HG03469 (cell line): ENCODE measurements around the gene ADAM10.

ENCODE experiments used
- ATAC-seq: cut with Tn5 transposase; IDR thresholded peaks from one replicate; pipeline ENCODE4 v1.9.1; 2021; ENCODE audit warnings: mild to moderate bottlenecking, moderate library complexity, moderate number of reproducible peaks; ENCODE audit not compliant: unreplicated experiment

The ADAM10 gene

DNA sequence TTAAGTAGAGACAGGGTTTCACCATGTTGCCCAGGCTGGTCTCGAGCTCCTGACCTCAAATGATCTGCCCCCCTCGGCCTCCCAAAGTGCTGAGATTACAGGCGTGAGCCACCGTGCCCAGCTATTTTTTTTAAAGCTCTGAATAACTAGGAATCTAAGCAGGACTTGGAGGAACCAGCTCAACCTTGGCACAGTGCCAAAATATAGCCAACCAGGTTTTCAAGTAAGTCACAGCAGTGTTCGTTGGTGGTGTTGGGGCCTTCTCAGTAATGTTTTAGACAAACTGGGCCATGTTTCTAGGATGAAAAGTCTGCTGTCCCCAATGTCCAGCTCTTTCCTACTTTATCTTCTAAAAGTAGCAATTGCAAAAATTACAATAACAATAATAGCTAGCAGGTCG lies 6.4 kb upstream of the ADAM10 start:
- ATAC-seq = no peak

DNA sequence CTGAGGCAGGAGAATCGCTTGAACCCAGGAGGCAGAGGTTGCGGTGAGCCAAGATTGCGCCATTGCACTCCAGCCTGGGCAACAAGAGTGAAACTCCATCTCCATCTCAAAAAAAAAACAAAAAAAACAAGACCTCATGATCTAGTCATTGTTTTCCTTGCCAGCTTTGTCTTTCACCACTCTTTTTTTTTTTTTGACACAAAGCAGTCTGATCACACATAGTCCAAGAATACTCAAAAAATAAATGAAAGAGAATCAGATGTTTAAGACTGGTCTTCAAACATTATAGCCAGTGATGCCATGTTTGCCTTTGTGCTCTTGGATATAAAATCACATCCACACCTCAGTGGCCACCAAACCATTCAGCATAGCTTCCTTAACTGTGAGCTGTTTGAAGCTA lies 5.8 kb upstream of the ADAM10 start:
- ATAC-seq = no peak

DNA sequence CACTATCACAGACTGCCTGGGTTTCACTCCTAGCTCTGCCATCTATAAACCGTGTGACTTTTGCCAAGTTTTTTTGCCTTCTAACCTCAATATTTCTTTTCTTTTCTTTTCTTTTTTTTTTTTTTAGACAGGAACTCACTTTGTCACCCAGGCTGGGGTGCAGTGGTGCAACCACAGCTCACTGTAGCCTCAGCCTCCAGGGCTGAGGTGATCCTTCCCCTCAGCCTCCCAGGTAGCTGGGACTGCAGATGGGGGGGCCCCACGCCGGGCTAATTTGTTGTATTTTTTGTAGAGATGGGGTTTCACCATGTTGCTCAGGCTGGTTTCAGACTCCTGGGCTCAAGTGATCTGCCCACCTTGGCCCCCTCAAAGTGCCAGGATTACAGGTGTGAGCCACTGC lies 3.2 kb upstream of the ADAM10 start:
- ATAC-seq = no peak

DNA sequence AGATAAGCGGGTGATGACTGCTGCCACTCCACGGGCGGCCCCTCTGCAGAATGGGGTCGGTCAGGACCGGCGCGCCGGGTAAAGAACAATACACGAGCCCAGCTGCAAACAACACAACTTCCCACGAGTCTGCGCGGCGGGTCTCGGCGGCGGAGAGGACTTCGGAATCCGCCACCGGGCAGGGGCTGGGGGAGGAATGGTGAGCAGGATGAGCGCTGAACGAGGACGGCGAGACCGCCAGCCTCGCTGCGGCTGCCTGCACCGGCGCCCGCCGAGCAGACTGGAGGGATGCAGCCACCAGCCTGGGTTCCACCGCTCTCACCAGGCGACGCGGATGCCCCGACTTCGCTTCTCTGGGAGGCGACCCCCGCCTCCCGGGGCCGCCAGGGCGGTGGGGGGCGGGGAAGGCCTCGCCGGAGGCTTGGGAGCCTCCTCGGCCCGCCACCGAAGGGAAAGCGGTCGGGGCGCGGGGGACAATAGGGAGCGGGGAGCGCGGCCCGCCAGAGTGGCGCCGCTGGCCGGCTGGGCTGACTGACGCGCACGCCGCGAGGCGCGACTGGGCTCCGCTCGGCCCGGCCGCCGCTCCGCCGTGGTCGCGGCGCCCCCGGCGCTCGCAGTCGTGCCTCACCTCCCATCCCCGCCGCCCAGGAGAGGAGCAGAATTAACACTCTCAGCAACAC lies 515 bp downstream of the ADAM10 start:
- ATAC-seq = peak; percentile 20

DNA sequence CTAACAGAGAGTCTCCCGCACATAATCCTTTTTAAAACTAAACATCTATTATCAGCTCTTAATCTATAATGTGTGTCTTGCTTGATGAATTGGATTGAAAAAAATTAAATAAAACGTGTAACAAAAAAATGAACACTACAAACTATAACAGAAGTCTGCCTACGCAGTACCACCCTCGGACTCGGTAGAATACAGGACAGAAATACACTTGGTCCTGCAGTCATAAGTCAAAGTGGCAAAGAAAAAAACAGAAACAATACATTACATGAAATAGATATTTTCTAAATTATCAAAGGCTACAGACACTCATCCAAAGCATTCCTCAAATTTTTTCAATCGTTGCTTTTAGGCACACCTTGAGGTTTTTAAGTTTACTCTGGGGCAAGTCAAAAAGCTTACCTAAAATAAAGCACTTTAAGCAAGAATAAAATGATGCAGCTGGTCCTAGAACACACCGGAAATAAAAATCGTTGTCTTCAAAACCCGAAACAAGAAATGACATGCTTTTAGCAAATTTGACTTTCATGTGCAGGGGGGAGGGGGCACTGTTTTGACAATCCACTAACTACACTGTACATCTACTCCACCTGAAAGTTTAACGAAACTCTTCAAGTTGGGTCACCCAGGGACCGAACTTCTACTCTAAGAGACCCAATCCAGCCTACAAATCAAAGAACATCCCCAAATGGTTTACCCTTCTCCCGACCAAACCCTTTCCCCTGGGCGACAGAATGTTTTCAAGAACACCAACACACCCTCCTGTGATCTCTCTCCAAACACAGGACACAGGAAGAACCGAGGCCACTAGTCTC lies 1.3 kb downstream of the ADAM10 start:
- ATAC-seq = no peak

DNA sequence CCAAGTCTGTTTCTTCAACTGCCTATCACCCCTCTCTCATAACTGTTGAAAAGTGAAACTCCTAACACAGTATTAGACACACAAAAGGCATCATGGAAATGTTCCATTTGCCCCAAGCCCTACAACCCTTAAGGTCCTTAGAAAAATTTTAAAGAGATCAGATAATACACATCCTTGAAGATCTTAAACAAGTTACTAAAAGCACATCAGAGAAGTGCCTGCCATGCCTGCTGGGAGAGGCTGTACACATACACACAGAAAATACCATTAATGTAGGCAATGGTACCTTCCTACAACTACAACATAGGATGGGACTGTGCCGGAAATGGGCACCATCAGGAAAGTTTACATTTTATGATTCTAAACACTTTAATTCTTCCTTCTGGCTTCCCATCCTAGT lies 3.3 kb downstream of the ADAM10 start:
- ATAC-seq = no peak

DNA sequence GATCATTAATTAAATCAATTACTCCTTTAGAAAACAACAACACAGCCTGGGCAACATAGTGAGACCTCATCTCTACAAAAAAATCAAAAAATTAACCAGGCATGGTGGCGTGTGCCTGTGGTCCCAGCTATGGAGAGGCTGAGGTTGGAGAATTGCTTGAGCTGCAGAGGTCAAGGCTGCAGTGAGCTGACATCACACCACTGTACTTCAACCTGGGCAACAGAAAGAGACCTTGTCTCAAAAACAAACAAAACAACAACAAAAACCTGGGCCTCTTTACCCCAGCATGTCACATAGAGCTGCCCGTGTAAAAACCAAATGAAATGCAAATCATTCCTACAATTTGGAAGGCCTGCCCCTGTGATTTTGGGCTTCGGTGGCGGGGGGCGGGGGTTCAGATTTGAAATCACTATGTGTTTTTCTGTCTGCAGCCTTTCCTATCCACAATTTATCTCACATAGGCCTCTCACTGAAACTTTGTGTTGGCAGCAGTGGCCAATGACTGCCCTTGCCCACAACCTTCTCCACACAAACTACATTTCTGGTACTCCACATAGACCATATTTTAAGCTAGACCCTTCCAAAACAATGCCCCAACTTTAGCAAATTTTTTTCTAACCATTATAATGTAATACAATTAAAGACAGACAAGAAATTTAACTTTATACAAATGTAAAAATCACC lies 6.5 kb downstream of the ADAM10 start:
- ATAC-seq = no peak

DNA sequence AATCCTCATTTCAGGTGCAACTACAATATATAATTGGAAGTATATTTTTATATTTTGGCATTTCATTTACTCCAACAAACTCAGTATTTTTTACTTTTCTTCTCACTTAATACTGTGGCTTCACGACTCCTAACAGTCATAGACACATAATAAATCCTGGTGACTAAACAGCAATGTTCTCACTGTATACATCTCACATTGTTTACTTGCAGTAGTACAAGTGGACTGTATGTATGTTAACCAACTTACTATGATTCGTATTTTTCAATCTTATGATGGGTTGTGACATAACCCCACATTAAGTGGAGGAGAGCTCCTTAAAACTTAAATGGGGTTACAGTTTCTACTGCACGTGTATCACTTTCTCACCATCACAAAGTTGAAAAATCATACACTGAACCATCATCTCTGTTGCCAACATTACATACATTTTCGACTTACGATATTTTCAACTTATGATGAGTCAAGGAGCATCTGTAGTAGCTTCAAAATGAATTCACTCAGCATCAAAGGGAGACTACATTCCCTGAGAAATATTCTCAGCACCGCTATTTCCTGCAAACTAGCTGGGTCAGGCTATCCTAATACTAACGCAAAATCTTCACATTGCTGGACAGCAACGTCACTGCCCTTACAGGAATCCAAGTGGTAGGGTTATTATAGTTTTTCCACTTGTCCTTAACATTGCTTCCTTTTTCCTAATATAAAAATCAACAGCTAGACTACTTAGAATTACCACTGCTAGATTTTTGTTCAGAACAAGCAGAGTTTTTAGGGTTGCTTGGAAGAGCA lies 7.3 kb downstream of the ADAM10 start:
- no peak for ATAC-seq

DNA sequence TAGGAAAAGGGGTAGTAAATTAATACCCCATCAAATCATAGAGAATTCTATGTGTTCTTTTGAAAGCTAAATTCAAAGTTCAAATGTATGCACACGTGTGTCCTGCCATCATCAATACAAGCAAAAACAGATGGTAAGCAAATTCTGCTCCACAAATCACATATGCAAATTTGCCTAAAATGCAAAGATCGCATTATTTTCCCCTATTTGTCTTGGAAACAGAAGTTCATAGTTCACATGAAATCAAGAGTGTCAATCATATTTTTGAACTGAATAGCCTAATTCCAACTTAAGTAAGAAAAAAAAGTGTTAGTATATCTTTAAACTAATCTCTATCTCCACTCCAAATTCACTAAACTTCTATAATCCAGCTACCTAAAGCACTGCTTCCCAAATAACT lies 8.5 kb downstream of the ADAM10 start:
- ATAC-seq = no peak

DNA sequence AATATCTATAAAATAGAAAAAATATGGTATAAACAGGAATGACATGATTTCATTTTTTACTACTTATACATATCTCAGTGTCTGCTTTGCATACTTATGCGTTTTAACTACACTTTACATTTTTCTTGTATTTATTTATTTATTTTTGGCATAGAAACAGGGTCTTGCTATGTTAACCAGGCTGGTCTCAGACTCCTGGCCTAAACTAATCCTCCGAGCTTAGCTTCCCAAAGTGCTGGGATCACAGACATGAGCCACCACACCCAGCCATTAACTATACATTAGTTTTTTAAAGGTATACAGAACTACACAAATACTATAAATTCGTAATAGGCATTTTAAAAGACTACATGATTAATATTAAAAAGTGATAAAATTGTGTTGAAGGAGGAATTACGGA lies 9.1 kb downstream of the ADAM10 start:
- ATAC-seq = no peak

DNA sequence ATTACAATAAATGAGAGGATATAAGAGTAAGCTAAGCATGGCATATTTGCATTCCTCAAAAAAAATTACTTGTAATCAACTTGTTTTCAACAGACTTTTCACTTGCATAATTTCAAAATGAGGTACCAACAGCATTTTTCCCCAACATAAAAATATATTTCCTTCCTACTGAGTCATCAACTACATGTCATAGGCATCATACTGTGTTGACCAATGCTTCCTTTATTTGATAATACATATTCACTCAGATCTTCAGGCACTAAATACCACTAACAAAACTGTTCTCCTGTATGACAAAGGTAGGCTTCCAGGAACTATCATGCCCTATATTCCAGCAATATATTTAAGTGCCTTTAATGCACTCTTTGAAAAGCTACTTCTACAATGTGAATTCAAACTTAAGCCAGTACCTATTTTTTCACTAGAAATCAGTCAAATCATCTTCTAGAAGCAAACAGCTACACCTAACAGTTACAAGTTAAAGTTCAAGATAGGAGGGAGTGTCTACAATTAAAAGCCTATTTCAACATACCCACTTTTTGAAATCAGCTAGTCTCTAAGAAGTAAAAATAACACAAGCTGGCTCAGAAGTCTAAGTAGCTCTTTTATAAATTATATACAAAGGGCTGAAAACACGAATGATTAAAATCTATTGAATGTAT lies 11.3 kb downstream of the ADAM10 start:
- ATAC-seq = no peak

DNA sequence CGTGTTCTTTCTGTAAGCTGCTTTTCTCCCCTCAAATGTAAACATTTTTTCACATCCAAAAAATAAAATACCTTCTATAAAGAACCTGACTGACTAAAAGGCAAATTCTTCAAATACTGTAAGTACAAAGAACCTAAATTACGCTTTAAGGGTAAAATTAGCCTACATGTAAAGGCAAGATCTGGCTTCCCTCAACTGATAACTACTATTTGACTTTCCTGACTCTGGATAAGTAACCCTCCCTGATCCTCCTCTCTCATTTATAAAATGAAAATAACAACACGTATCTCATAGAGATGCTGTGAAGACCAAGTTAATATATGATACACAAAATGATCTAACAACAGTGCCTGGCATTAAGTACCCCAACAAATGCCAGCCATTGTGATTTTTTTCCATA lies 12.2 kb downstream of the ADAM10 start:
- ATAC-seq = no peak

DNA sequence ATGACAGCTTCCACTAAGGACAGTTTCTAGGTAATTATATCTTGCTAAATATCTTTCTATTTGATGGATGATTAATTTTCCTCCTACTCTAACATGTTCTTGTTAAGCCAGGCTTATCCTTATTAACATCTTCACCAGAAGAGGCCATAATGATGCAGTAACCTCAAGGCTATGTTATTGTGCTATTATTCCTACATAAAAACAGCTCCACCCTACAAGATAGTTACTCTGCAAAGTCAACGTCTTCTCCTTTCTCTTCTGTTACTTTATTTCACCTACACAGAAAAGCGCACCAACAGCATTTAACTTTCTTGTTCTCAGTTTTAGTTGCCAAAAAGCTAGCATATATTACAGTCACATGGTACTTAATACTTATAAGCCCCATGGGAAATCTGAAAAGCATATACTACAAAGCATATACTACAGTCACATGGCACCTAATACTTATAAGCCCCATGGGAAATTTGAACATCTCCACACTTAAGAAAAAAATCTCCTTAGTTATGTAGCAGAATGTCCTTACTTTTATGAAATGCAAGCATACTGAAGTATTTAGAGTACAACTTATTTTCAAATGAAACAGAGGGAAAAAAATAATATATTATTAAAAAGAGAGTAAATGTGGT lies 13.4 kb downstream of the ADAM10 start:
- no peak for ATAC-seq

DNA sequence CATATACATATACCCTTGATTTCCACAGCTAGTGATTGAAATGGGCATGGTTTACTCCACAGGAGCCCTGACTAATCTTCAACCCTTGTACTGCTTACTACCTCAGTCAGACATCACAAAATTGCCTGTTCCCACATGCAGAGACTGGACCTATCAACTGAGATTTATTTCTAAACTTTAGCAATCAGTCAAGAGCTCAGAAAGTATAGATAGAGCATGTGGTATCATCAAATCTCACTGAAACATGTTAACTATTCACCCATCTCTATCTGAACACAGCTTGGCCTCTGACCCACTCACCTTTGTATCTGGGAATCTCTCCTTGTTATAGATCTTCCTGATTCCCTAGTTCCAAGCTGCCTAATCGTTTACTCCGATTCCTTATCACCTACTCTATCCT lies 14.6 kb downstream of the ADAM10 start:
- no peak for ATAC-seq

DNA sequence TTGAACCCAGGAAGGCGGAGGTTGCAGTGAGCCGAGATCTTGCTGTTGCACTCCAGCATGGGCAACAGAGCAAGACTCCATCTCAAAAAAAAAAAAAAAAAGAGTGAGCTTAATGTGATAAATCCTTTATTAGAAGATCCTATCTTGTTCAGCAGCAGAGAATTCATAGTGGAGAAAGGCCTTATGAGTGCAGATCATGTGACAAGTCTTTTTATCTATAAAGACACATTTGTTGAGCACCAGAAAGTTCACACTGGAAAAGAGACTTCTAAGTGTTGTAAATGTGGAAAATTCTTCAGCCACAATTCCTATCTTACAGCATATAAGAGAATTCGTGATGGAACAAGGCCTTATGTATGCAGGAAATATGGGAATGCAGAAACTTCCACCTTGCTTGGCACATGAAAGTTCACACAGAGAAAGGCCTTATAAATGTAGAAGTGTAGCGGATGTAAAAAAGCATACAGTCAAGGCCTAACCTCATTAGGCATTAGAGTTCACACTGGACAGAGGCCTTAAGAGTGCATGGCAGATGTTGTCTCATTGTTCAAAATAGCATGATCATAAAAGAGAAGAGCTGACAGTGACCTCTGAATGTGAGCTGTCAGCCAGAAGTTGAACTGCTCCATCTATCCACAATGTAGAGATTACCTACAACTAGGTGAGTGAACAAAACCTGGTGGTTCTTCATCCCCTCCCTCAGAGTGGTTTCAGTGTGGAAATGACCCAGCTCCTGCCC lies 16.7 kb downstream of the ADAM10 start:
- no peak for ATAC-seq

DNA sequence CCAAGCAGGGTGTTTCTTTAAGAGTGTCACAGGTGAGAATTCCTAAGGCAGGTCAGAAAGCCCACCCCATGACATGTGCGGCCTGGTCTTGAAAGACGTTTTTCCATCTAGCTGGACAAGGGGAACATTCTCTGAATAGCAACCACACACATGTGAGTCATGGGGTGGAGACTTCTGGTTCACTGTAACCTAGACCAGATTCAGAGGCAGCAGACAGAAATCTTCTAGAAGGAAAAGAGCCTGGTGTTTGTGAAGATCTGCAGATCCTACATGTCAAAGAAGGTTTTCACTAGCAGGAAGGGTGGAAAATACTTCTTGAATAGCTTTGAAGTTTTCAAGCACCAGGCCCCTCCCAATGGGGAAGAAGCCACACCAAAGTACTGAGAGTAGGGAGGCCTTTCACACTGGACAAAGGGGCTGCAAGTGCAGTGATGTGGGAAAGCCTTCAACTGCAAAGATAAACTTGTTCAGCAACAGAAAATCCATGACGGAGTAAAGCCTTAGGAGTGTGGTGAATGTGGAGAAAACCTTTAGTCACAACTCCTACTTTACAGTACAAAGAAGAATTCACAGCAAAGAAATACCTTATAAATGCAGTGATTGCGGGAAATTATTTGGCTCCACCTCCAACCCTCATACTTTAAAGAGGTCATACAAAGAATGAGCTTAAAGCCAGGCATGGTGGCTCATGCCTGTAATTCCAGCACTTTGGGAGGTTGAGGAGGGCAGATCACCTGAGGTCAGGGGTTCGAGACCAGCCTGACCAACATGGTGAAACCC lies 17.6 kb downstream of the ADAM10 start:
- no peak for ATAC-seq

DNA sequence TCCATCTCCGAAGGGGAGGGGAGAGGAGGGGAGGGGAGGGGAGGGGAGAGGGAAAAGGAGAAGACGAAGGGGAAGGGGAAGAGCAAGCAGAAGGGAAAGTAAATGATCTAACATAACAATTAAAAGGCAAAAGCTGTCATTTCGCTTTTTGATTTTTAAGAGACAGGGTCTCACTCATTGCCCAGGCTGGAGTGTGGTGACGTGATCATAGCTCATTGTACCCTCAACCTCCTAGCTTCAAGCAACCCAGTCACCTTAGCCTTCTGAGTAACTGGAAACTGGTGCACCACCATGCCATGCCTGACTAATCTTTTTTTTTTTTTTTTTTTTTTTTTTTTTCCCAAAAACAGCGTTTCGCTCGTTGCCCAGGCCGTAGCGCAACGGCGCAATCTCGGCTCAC lies 22.6 kb downstream of the ADAM10 start:
- ATAC-seq = no peak

DNA sequence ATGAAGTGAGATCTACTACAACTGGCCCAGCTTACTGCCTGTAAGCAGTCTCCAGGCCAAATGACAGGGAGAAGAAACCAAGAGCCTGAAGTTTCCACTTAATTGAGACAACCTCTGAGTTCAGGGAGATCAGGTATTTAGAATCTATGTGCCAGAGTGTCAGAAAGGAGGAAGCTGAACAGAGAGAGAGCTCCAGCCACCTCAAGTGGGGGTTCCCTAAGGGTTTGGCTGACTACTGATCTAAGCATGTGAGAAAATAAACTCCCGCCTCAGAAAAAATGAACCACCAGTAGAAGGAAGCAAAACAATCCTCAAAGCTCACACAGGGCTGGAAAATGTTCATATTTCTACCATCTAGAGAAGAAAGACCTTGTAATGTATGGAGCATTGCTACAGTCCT lies 25.0 kb downstream of the ADAM10 start:
- ATAC-seq = no peak

DNA sequence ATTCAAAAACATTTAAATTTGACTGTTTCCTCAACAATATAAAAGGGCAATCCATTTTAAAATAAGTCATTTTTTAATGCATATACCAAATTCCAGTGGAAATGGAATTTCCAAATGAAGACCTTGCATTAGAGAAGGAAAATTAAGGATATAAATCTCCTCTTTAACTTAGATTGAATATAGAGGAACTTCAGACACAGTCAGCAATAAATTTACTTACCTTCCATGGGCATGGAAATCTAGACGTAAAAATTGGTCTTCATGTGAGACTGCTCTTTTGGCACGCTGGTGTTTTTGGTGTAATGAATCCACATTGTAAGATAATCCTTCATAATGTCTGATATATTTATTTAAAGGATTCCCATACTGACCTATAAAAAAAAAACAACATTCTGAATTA lies 32.1 kb downstream of the ADAM10 start:
- no peak for ATAC-seq
